Loucy (cell line): ENCODE measurements around the gene MANEAL.

Experiments used
- H2AFZ ChIP-seq: fragments of 200-600 bp; sonication (generic); 2 replicates; pipeline ENCODE4 v1.6.0; 2016; ENCODE audit warnings: antibody characterized with exemption, mild to moderate bottlenecking, low read length, moderate library complexity
- H3F3A ChIP-seq: fragments of 200-600 bp; 2 replicates; pipeline ENCODE4 v1.6.0; 2016; ENCODE audit warnings: antibody characterized with exemption, low read depth, mild to moderate bottlenecking
- H3K27me3 ChIP-seq: fragments of 200-600 bp; sonication (generic); 2 replicates; pipeline ENCODE4 v1.6.1; 2014; ENCODE audit warnings: low read length, mild to moderate bottlenecking; ENCODE audit not compliant: insufficient read depth, poor library complexity, severe bottlenecking
- H3K36me3 ChIP-seq: fragments of 200-600 bp; sonication (generic); 2 replicates; pipeline ENCODE4 v1.6.1; 2016; ENCODE audit warnings: low read length; ENCODE audit not compliant: insufficient read depth
- H3K4me1 ChIP-seq: fragments of 200-600 bp; sonication (generic); 2 replicates; pipeline ENCODE4 v1.5.1; 2014; ENCODE audit warnings: low read length, mild to moderate bottlenecking; ENCODE audit not compliant: insufficient read depth, poor library complexity, severe bottlenecking
- H3K4me2 ChIP-seq: fragments of 200-600 bp; sonication (generic); 2 replicates; pipeline ENCODE4 v1.6.0; 2014; ENCODE audit warnings: antibody characterized with exemption, low read length, low read depth, mild to moderate bottlenecking; ENCODE audit not compliant: poor library complexity, severe bottlenecking
- H3K4me3 ChIP-seq: fragments of 200-600 bp; sonication (generic); 2 replicates; pipeline ENCODE4 v1.5.1; 2014; ENCODE audit warnings: low read length, mild to moderate bottlenecking, mixed read lengths; ENCODE audit not compliant: poor library complexity, severe bottlenecking
- H3K79me2 ChIP-seq: fragments of 200-600 bp; sonication (generic); 2 replicates; pipeline ENCODE4 v1.6.1; 2014; ENCODE audit warnings: low read length; ENCODE audit not compliant: insufficient read depth
- H3K9ac ChIP-seq: fragments of 200-600 bp; sonication (generic); 2 replicates; pipeline ENCODE4 v1.6.0; 2014; ENCODE audit warnings: mild to moderate bottlenecking, low read depth, low read length, moderate library complexity; ENCODE audit not compliant: poor library complexity, severe bottlenecking
- H3K9me2 ChIP-seq: fragments of 200-600 bp; sonication (generic); replicated peaks from 2 replicates; pipeline ENCODE4 v1.6.1; 2016; ENCODE audit warnings: low read depth, low read length, mixed read lengths
- H3K9me3 ChIP-seq: fragments of 200-600 bp; sonication (generic); 2 replicates; pipeline ENCODE4 v1.6.1; 2014; ENCODE audit warnings: mild to moderate bottlenecking, antibody characterized with exemption, low read length, low read depth; ENCODE audit not compliant: insufficient read depth
- H4K20me1 ChIP-seq: fragments of 200-600 bp; sonication (generic); 2 replicates; pipeline ENCODE4 v1.6.0; 2014; ENCODE audit warnings: antibody characterized with exemption, low read length, mild to moderate bottlenecking; ENCODE audit not compliant: insufficient read depth, poor library complexity, severe bottlenecking
- EZH2phosphoT487 ChIP-seq: fragments of 200-600 bp; IDR thresholded peaks from 2 replicates; pipeline ENCODE4 v1.6.1; 2018; ENCODE audit warnings: antibody characterized with exemption, mild to moderate bottlenecking, moderate library complexity, borderline replicate concordance
- TF ChIP-seq, protein P1 (sequence below): fragments of 200-600 bp; sonication (generic); conservative IDR thresholded peaks from 2 replicates; pipeline ENCODE4 v1.5.1; 2014; ENCODE audit warnings: mild to moderate bottlenecking, antibody characterized with exemption, low read length

Gene MANEAL

DNA sequence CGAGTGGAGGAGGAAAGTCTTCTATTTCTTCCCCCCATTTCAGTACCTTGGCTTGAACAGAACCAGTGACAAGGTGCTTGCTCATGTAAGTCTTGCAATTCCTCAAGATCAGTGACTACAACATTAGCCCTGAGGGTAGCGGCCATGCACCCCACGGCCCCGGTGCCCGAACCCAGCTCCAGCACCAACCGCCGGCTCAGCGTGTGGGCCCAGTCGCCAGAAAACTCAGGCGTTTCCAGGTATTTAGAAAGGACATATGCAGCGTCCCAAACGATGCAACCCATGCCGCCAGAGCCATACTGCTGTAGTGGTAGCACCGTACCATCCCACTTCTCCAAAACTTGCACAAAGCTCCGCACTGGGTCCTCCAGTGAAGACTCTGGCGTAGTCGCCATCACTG is 11.2 kb upstream of the MANEAL start:
- no peaks in the 10 kb centered on the region for H4K20me1 ChIP-seq
- H3K4me3 ChIP-seq, result no peak overlapping the region
- no peaks in the 10 kb centered on the region for H3K79me2 ChIP-seq
- no peaks in the 10 kb centered on the region for H3K9me2 ChIP-seq
- H3K27me3 ChIP-seq, result no peaks in the 10 kb centered on the region
- no peaks in the 10 kb centered on the region for H3F3A ChIP-seq
- no peaks in the 10 kb centered on the region for H3K36me3 ChIP-seq
- H2AFZ ChIP-seq, result no peak overlapping the region
- no peaks in the 10 kb centered on the region for H3K9me3 ChIP-seq
- H3K9ac ChIP-seq, result no peak overlapping the region
- H3K4me1 ChIP-seq, result no peaks in the 10 kb centered on the region
- TF ChIP-seq, protein P1, sequence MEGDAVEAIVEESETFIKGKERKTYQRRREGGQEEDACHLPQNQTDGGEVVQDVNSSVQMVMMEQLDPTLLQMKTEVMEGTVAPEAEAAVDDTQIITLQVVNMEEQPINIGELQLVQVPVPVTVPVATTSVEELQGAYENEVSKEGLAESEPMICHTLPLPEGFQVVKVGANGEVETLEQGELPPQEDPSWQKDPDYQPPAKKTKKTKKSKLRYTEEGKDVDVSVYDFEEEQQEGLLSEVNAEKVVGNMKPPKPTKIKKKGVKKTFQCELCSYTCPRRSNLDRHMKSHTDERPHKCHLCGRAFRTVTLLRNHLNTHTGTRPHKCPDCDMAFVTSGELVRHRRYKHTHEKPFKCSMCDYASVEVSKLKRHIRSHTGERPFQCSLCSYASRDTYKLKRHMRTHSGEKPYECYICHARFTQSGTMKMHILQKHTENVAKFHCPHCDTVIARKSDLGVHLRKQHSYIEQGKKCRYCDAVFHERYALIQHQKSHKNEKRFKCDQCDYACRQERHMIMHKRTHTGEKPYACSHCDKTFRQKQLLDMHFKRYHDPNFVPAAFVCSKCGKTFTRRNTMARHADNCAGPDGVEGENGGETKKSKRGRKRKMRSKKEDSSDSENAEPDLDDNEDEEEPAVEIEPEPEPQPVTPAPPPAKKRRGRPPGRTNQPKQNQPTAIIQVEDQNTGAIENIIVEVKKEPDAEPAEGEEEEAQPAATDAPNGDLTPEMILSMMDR, result no peak
- TF ChIP-seq EZH2phosphoT487, result no peak
- H3K4me2 ChIP-seq, result no peak overlapping the region

- Histone ChIP-seq H3K4me2 (peak overlapping the region; percentile 26), H4K20me1 (peaks cover 12% of the 10 kb centered on the region), H3K79me2 (peaks cover 16% of the 10 kb centered on the region), H3K4me1 (no peaks in the 10 kb centered on the region), H3K27me3 (no peaks in the 10 kb centered on the region), H3K9me2 (no peaks in the 10 kb centered on the region), H3K4me3 (peak overlapping the region; percentile 52), H2AFZ (no peak overlapping the region), H3K9me3 (no peaks in the 10 kb centered on the region), H3K9ac (no peak overlapping the region), H3F3A (no peaks in the 10 kb centered on the region), H3K36me3 (no peaks in the 10 kb centered on the region)
- TF ChIP-seq, protein P1, result no peak
- no peak for TF ChIP-seq EZH2phosphoT487
These were observed 532 bp upstream of the MANEAL start for GRCh38 chr1:37792943-37793686.

DNA sequence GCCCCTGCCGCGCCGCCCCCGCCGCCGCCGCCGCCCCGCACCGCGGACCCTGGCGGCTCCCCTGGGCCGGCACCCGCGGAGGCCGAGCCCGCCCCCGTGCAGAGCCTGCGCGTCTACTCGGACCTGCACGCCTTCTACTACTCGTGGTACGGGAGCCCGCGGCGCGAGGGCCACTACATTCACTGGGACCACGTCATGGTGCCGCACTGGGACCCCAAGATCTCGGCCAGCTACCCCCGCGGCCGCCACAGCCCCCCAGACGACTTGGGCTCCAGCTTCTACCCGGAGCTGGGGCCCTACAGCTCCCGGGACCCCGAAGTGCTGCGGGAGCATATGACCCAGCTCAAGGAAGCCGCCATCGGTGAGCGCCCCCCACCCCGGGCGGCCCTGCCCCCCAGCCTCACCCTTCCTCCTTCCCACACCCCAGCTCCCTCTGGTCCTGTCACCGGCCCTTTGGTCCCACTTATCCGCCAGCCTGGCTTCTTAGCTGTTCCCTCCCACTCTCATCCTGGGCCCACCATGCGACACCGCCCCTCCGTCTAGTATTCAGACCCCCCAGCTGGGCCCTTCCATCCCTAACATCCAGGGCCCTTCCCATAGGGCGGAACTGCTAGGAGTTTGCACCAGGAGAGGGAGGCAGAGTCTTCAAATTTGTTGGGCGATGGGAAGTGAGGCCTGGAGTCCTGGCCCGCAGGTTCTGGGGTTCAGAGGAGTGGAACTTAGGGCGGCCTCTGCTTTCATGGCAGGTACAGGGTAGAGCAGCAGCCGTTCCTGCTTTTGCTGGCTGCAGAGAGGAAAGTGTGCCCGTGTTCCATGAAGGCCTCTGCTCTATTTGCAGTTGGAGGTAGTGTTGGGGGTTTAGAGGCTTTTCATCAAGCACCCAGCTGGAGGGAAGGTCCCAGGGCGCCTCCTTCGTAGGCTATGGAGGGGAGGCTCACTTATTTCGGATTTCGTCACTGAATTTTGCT is 1.0 kb downstream of the MANEAL start:
- no peak for TF ChIP-seq EZH2phosphoT487
- TF ChIP-seq, protein P1, result no peak
- H3K9ac ChIP-seq, result peak overlapping the region; percentile 54
- H3K4me3 ChIP-seq, result peak overlapping the region; percentile 68
- H3K9me3 ChIP-seq, result no peaks in the 10 kb centered on the region
- peak overlapping the region; percentile 61 for H3K4me2 ChIP-seq
- no peaks in the 10 kb centered on the region for H3K9me2 ChIP-seq
- H3F3A ChIP-seq, result no peaks in the 10 kb centered on the region
- peaks cover 6% of the 10 kb centered on the region; the same call in 1 of the 2 replicates for H3K36me3 ChIP-seq
- H4K20me1 ChIP-seq, result peaks cover 12% of the 10 kb centered on the region
- H2AFZ ChIP-seq, result no peak overlapping the region
- peaks cover 16% of the 10 kb centered on the region for H3K79me2 ChIP-seq
- H3K27me3 ChIP-seq, result no peaks in the 10 kb centered on the region
- no peaks in the 10 kb centered on the region for H3K4me1 ChIP-seq
